Uterus (tissue), 4 donors: Measurements from ENCODE around the gene SULT1A2. TPM values are rescaled to one million over a fixed set of nuclear protein-coding genes. Genes with fewer than 3 reads are reported as not detected.
A peak's percentile ranks its signal among the peaks of the same experiment; 100 is the strongest.
"Not testable (repeated sequence)": the region's sequence is repeated elsewhere in the genome, so short reads cannot be mapped to it uniquely, and the experiment has no call there.

Source experiments
- DNase-seq, 2 donors: peaks; one replicate each; pipeline ENCODE4 v3.0.0-alpha.2; 2019 to 2020
- H3K27ac ChIP-seq, 2 donors: fragments of 200-600 bp; sonication (generic); 1 replicate in 1 of 2; 2 replicates in 1 of 2; pipeline ENCODE4 v1.5.1; 2016 to 2018
- H3K27me3 ChIP-seq, 2 donors: fragments of 200-600 bp; sonication (generic); one replicate each; pipeline ENCODE4 v1.5.1; 2018 to 2019; ENCODE audit warnings: control low read depth in 1 of 2
- H3K36me3 ChIP-seq, 2 donors: fragments of 200-600 bp; sonication (generic); one replicate each; pipeline ENCODE4 v1.5.1; 2019; ENCODE audit warnings: control low read depth in 1 of 2
- H3K4me1 ChIP-seq, 2 donors: fragments of 200-600 bp; sonication (generic); one replicate each; pipeline ENCODE4 v1.5.1; 2018 to 2019; ENCODE audit warnings: control low read depth in 1 of 2
- H3K4me3 ChIP-seq, 2 donors: fragments of 200-600 bp; sonication (generic); 1 replicate in 1 of 2; 2 replicates in 1 of 2; pipeline ENCODE4 v1.5.1; 2018 to 2019; ENCODE audit warnings: mild to moderate bottlenecking in 1 of 2
- H3K9me3 ChIP-seq, 2 donors: fragments of 200-600 bp; sonication (generic); one replicate each; pipeline ENCODE4 v1.5.1; 2019; ENCODE audit warnings: control low read depth in 1 of 2
- POLR2A ChIP-seq, 2 donors: fragments of 450-650 bp; IDR thresholded peaks; one replicate each; pipeline ENCODE4 v1.6.1; 2016; ENCODE audit warnings: antibody characterized with exemption in 2 of 2, mild to moderate bottlenecking in 1 of 2, moderate library complexity in 1 of 2
- intact Hi-C: fragments of 100-400 bp; cut with DNase I; formaldehyde crosslinking; loops from one replicate; pipeline ENCODE4 v1.15.1; 2023; ENCODE audit warnings: low total_unique reads
- total RNA-seq, 4 donors: library from RNA; depleted of rRNA in 3 of 4; stranded (reverse); fragments of >200 nt in 3 of 4; gene quantifications; one replicate each; pipeline versions ENCODE4 v1.1.0 to v1.2.4, GENCODE V29; 2014 to 2023
- TF ChIP-seq, protein P1 (sequence below), 4 experiments: fragments of 200-600 bp in 2 of 4; fragments of 450-650 bp in 2 of 4; sonication (generic) in 2 of 4; IDR thresholded peaks; one replicate each; pipeline ENCODE4 v1.5.1; 2016 to 2019; ENCODE audit warnings: antibody characterized with exemption in 4 of 4, mild to moderate bottlenecking in 2 of 4, moderate library complexity in 1 of 4
- donor health status: DM: yes; HTN: yes; CAD: no.

SULT1A2 gene
- total RNA-seq, 4 donors from 2014 or later = 0.41 to 0.46 TPM; not detected in 2

DNA sequence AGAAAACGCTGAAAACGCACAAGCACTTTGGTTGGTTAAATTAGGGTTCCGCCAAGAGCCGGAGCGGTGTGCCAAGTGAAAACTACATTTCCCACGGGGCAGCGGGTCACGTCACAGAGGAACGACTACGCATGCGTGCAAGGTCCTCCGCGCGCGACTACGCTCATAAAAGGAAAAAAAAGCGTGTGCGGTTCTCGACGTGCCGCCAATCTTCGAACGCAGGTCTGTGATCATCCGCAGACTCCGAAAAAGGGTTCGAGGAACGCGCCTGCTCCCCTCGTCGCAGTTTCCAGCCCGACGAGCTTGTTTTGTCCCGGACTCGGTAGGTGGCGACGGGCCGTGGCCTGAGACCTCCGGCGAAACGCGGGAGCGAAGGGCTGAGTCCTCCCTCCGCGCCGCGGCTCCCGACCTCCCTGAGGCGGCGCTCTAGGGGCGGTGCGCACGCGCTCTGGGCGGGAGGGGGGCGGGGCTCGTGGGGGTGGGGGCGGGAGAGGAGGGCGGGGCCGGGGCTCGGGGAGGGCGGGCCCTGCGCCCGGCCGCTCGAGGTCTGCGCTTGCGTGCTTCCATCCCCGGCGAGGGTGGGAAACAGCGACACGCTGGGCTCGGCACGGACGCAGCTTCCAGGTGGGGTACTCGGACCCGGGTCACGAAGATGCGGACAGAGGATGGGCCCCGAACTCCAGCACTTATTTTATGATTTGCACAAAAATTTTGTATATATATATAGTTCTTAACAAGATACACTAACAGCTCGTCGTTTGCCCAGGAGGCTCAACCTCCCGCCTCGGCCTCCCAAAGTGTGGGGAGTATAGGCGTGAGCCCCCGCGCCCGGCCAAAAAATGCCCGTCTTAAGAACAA is 42.8 kb downstream of the SULT1A2 start, which contains the start of gene SGF29:
TSS of gene SGF29 (plus strand) at position 145 of the 858 bp plus-strand sequence. CDS start 27,150 bp downstream, outside the sequence.
- intact Hi-C loops = loop anchor here (10.0 kb wide), 1 partner anchor 59 kb away; the partner anchor contains the start of genes APOBR and CLN3
- TF ChIP-seq, protein P1, sequence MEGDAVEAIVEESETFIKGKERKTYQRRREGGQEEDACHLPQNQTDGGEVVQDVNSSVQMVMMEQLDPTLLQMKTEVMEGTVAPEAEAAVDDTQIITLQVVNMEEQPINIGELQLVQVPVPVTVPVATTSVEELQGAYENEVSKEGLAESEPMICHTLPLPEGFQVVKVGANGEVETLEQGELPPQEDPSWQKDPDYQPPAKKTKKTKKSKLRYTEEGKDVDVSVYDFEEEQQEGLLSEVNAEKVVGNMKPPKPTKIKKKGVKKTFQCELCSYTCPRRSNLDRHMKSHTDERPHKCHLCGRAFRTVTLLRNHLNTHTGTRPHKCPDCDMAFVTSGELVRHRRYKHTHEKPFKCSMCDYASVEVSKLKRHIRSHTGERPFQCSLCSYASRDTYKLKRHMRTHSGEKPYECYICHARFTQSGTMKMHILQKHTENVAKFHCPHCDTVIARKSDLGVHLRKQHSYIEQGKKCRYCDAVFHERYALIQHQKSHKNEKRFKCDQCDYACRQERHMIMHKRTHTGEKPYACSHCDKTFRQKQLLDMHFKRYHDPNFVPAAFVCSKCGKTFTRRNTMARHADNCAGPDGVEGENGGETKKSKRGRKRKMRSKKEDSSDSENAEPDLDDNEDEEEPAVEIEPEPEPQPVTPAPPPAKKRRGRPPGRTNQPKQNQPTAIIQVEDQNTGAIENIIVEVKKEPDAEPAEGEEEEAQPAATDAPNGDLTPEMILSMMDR (IDR thresholded peaks at IDR 0.05) = peak in 3 of 4 experiments; percentile 26 to 55 (median 38)
- TF ChIP-seq POLR2A (IDR thresholded peaks at IDR 0.05) = peak; percentile 92 to 98

DNA sequence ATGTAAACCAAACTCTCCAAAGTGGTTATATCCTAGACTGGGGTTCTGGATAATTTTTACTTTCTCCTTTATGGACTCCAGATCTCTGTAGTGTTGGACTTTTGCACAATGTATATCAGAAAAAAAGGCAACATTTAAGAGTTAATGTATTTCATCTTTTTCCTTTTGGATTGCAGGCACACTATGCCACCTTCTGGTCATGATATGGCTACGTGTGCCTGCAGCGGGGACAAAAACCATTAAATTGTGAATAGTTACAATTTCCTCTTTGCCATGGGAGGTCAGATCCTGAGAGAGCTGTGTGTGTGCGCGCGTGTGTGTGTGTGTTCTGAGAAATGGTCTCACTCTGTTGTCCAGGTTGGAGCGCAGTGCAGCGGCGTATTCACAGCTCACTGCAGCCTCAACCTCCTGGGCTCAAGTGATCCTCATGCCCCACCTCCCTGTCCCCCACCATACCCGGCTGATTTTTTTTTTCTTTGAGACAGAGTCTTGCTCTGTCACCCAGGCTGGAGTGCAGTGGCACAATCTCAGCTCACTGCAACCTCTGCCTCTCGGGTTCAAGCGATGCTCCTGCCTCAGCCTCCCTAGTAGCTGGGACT is 47.5 kb downstream of the SULT1A2 start:
- H3K9me3 ChIP-seq = no peaks in the 10 kb centered on the region
- no peak for DNase-seq
- no peak overlapping the region for H3K4me3 ChIP-seq
- no peak overlapping the region for H3K27ac ChIP-seq
- no peak for TF ChIP-seq POLR2A (IDR thresholded peaks at IDR 0.05)
- TF ChIP-seq, protein P1 (IDR thresholded peaks at IDR 0.05) = peak; percentile 26 to 51 (median 44)
- H3K27me3 ChIP-seq = no peaks in the 10 kb centered on the region
- intact Hi-C loops = no loop called here
- peaks cover 0 to under 1% of the 10 kb centered on the region in 2 donors for H3K4me1 ChIP-seq
- H3K36me3 ChIP-seq = no peaks in the 10 kb centered on the region

More for the DNA sequence above, 42.8 kb downstream of the SULT1A2 start, which contains the start of gene SGF29:
- peak; percentile 95 for DNase-seq
- Histone ChIP-seq H3K27ac (peak within 1 kb of the TSS; percentile 99 to 100), H3K4me3 (peak within 1 kb of the TSS; percentile 67 to 70), H3K9me3 (no peaks in the 10 kb centered on the region), H3K4me1 (peaks cover 0 to 3% of the 10 kb centered on the region in 2 donors), H3K27me3 (no peaks in the 10 kb centered on the region), H3K36me3 (no peaks in the 10 kb centered on the region)

- no peak overlapping the region for H3K4me3 ChIP-seq
- no peaks in the 10 kb centered on the region for H3K36me3 ChIP-seq
- H3K9me3 ChIP-seq = no peaks in the 10 kb centered on the region
- DNase-seq = no peak
- H3K27ac ChIP-seq = no peak overlapping the region
- intact Hi-C loops = no loop called here
- no peak for TF ChIP-seq POLR2A (IDR thresholded peaks at IDR 0.05)
- TF ChIP-seq, protein P1 (IDR thresholded peaks at IDR 0.05) = no peak
- no peaks in the 10 kb centered on the region for H3K27me3 ChIP-seq
- H3K4me1 ChIP-seq = no peaks in the 10 kb centered on the region
Measured at GRCh38 chr16:28548306-28548802, 48.5 kb downstream of the SULT1A2 start.

DNA sequence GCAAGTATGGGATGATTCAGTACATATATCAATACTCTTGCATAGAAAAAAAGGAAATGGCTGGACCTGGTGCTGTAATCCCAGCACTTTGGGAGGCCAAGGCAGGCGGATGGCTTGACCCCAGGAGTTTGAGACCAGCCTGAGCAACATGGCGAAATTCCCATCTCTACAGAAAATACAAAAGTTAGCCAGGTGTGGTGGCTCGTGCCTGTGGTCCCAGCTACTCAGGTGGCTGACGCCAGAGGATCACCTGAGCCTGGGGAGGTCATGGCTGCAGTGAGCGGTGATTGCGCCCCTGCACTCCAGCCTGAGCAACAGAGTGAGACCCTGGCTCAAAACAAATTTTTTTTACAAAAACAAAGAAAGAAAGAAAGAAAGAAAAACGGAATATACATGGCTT is 50.2 kb downstream of the SULT1A2 start:
- TF ChIP-seq, protein P1 (IDR thresholded peaks at IDR 0.05) = no peak
- TF ChIP-seq POLR2A (IDR thresholded peaks at IDR 0.05) = no peak
- Histone ChIP-seq H3K9me3 (no peaks in the 10 kb centered on the region), H3K36me3 (no peaks in the 10 kb centered on the region), H3K4me3 (no peak overlapping the region), H3K27me3 (no peaks in the 10 kb centered on the region), H3K4me1 (no peaks in the 10 kb centered on the region), H3K27ac (no peak overlapping the region)
- intact Hi-C loops = no loop called here
- DNase-seq = no peak

DNA sequence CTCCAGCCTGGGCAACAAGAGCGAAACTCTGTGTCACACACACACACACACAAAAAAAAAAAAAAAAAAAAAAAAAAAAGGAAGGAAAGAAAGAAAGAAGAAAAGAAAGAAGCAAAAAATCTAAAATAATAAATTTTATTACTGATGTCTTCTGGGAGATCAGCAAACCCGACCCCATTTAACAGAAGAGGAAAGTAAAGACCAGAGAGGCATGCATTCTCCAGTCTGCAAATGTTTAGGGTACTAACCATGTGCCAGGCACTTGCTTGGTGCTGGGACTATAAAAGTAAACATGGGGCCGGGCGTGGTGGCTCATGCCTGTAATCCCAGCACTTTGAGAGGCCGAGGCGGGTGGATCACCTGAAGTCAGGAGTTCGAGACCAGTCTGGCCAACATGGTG is 50.9 kb downstream of the SULT1A2 start:
- H3K36me3 ChIP-seq, H3K4me1 ChIP-seq, intact Hi-C loops, H3K9me3 ChIP-seq, H3K27ac ChIP-seq, DNase-seq, H3K27me3 ChIP-seq, H3K4me3 ChIP-seq: not testable (repeated sequence)
